HCT116 (cell line): ENCODE results near the gene PHYH. TPM values are rescaled to one million over a fixed set of nuclear protein-coding genes. Genes with fewer than 3 reads are reported as not detected.

Experiments used
- ATAC-seq: fragments of 200-7000 bp; cut with Tn5 transposase; 2 replicates; pipeline ENCODE4 v1.9.1; 2020; ENCODE audit warnings: mild to moderate bottlenecking, moderate library complexity
- BruUV-seq: library from RNA; stranded (reverse); fragments of 400-500 nt; replicated peaks from 2 replicates; lab custom pipeline; 2021; lab: Mats Ljungman, UMichigan
- CTCF ChIA-PET: fragments of 300-600 bp; sonication (Branson Sonifier 250); formaldehyde crosslinking; loops from one replicate; lab custom pipeline; 2021; ENCODE audit warnings: antibody characterized with exemption; lab: Charles Lee
- POLR2A ChIA-PET: fragments of 300-600, 350-600 bp; sonication (Branson Sonifier 250); formaldehyde crosslinking; loops from one replicate; lab custom pipeline; 2021; ENCODE audit warnings: antibody characterized with exemption; lab: Charles Lee
- RAD21 ChIA-PET, 2 experiments: fragments of 300-600 bp; sonication (Branson Sonifier 250); formaldehyde crosslinking; loops; one replicate each; lab custom pipeline; 2023; ENCODE audit warnings: low total read pairs in 2 of 2; ENCODE audit not compliant: uncharacterized antibody in 2 of 2, unreplicated experiment in 2 of 2, low non-redundant PET in 1 of 2; lab: Charles Lee
- DNase-seq: peaks from one replicate; pipeline ENCODE4 v3.0.0-alpha.2; 2010; ENCODE audit warnings: low read depth, low spot score
- H2AFZ ChIP-seq: fragments of 200-600 bp; shearing (Covaris generic), sonication (generic); 2 replicates; pipeline ENCODE4 v1.6.1; 2017; ENCODE audit warnings: low read depth, mixed run types, mixed read lengths, antibody characterized with exemption, low read length; ENCODE audit not compliant: poor library complexity, severe bottlenecking
- H3K27ac ChIP-seq: 2 replicates; pipeline ENCODE4 v1.5.1; 2012; ENCODE audit warnings: low read depth, low read length
- H3K27me3 ChIP-seq: fragments of 200-600 bp; sonication (generic); 2 replicates; pipeline ENCODE4 v1.6.1; 2016; ENCODE audit warnings: mixed run types, low read length, mixed read lengths; ENCODE audit not compliant: insufficient read depth
- H3K36me3 ChIP-seq, 2 experiments: fragments of 200-500 bp in 1 of 2; fragments of 200-600 bp in 1 of 2; sonication (Bioruptor generic) in 1 of 2; sonication (generic) in 1 of 2; 2 replicates each; pipeline versions ENCODE4 v1.5.1 to v1.6.1; 2014 to 2016; ENCODE audit warnings: low read length in 2 of 2, inconsistent platforms in 1 of 2, mixed read lengths in 1 of 2, mixed run types in 1 of 2; ENCODE audit not compliant: insufficient read depth in 2 of 2, control insufficient read depth in 1 of 2
- H3K4me1 ChIP-seq, 2 experiments: fragments of 200-600 bp in 1 of 2; sonication (generic) in 1 of 2; 2 replicates each; pipeline versions ENCODE4 v1.5.1 to v1.6.1; 2012 to 2017; ENCODE audit warnings: low read length in 2 of 2, inconsistent platforms in 1 of 2, mild to moderate bottlenecking in 1 of 2, mixed read lengths in 1 of 2, mixed run types in 1 of 2, moderate library complexity in 1 of 2; ENCODE audit not compliant: insufficient read depth in 2 of 2, control insufficient read depth in 1 of 2
- H3K4me2 ChIP-seq: fragments of 200-600 bp; sonication (generic); 2 replicates; pipeline ENCODE4 v1.6.1; 2017; ENCODE audit warnings: mixed run types, low read length, mixed read lengths
- H3K4me3 ChIP-seq, 2 experiments: fragments of 200-600 bp in 1 of 2; sonication (generic) in 1 of 2; replicated peaks in 1 of 2; 2 replicates each; pipeline ENCODE4 v1.5.1; 2011 to 2016; ENCODE audit warnings: low read length in 2 of 2, control low read depth in 1 of 2, low read depth in 1 of 2, mild to moderate bottlenecking in 1 of 2, mixed read lengths in 1 of 2, mixed run types in 1 of 2
- H3K79me2 ChIP-seq: fragments of 200-600 bp; sonication (generic); 2 replicates; pipeline ENCODE4 v1.6.1; 2017; ENCODE audit warnings: mild to moderate bottlenecking, mixed run types, low read length, moderate library complexity, mixed read lengths; ENCODE audit not compliant: insufficient read depth
- H3K9ac ChIP-seq: fragments of 200-600 bp; sonication (generic); 2 replicates; pipeline ENCODE4 v1.6.1; 2016; ENCODE audit warnings: low read length, mixed read lengths
- H3K9me2 ChIP-seq: fragments of 200-600 bp; sonication (generic), shearing (Covaris generic); 2 replicates; pipeline ENCODE4 v1.6.1; 2017; ENCODE audit warnings: mixed run types, mild to moderate bottlenecking, moderate library complexity; ENCODE audit not compliant: insufficient read depth
- H3K9me3 ChIP-seq, 2 experiments: fragments of 200-500 bp in 1 of 2; fragments of 200-600 bp in 1 of 2; sonication (Bioruptor generic) in 1 of 2; sonication (generic) in 1 of 2; 2 replicates each; pipeline ENCODE4 v1.6.1; 2014 to 2017; ENCODE audit warnings: low read length in 2 of 2, mixed read lengths in 2 of 2, inconsistent platforms in 1 of 2, low read depth in 1 of 2, mild to moderate bottlenecking in 1 of 2, mixed run types in 1 of 2, moderate library complexity in 1 of 2; ENCODE audit not compliant: control insufficient read depth in 1 of 2, insufficient read depth in 1 of 2
- H4K20me1 ChIP-seq: fragments of 200-600 bp; sonication (generic), shearing (Covaris generic); 2 replicates; pipeline ENCODE4 v1.6.1; 2017; ENCODE audit warnings: mixed run types, mild to moderate bottlenecking, moderate library complexity; ENCODE audit not compliant: insufficient read depth
- ATF3 ChIP-seq: IDR thresholded peaks from 2 replicates; pipeline ENCODE4 v1.6.1; 2012
- CBX3 ChIP-seq: IDR thresholded peaks from 2 replicates; pipeline ENCODE4 v1.6.1; 2012; ENCODE audit warnings: low read depth
- CEBPB ChIP-seq: IDR thresholded peaks from 2 replicates; pipeline ENCODE4 v1.6.1; 2012; ENCODE audit warnings: low read depth
- EGR1 ChIP-seq: IDR thresholded peaks from 2 replicates; pipeline ENCODE4 v1.6.1; 2012; ENCODE audit warnings: low read depth
- ELF1 ChIP-seq: IDR thresholded peaks from 2 replicates; pipeline ENCODE4 v1.6.1; 2012; ENCODE audit warnings: low read depth, borderline replicate concordance
- EZH2 ChIP-seq: fragments of 200-600 bp; sonication (generic); IDR thresholded peaks from 2 replicates; pipeline ENCODE4 v1.6.1; 2017; ENCODE audit warnings: antibody characterized with exemption, mixed run types
- EZH2phosphoT487 ChIP-seq: fragments of 200-600 bp; IDR thresholded peaks from 2 replicates; pipeline ENCODE4 v1.6.1; 2018; ENCODE audit warnings: antibody characterized with exemption, borderline replicate concordance
- JUND ChIP-seq: IDR thresholded peaks from 2 replicates; pipeline ENCODE4 v1.6.1; 2012
- MAX ChIP-seq: IDR thresholded peaks from 2 replicates; pipeline ENCODE4 v1.6.1; 2012
- POLR2A ChIP-seq: IDR thresholded peaks from 2 replicates; pipeline ENCODE4 v1.7.0; 2011; ENCODE audit warnings: borderline replicate concordance; ENCODE audit not compliant: insufficient read depth, insufficient read length; ENCODE audit errors: extremely low read depth
- POLR2AphosphoS5 ChIP-seq: IDR thresholded peaks from 2 replicates; pipeline ENCODE4 v1.6.1; 2011; ENCODE audit warnings: mild to moderate bottlenecking, low read depth, low read length, moderate library complexity
- RAD21 ChIP-seq: IDR thresholded peaks from 2 replicates; pipeline ENCODE4 v1.6.1; 2012; ENCODE audit warnings: low read depth, mild to moderate bottlenecking
- SP1 ChIP-seq: IDR thresholded peaks from 2 replicates; pipeline ENCODE4 v1.6.1; 2012; ENCODE audit warnings: low read depth
- SRF ChIP-seq: IDR thresholded peaks from 2 replicates; pipeline ENCODE4 v1.6.1; 2012; ENCODE audit warnings: low read depth
- TCF7L2 ChIP-seq: IDR thresholded peaks from 2 replicates; pipeline ENCODE4 v1.7.0; 2011; ENCODE audit warnings: borderline replicate concordance, inconsistent platforms; ENCODE audit not compliant: insufficient read depth, insufficient read length; ENCODE audit errors: extremely low read depth
- YY1 ChIP-seq: IDR thresholded peaks from 2 replicates; pipeline ENCODE4 v1.6.1; 2011; ENCODE audit warnings: low read length, low read depth, moderate library complexity, mild to moderate bottlenecking; ENCODE audit not compliant: insufficient replicate concordance; ENCODE audit errors: extremely low read depth
- ZFX ChIP-seq: fragments of 450-650 bp; IDR thresholded peaks from 2 replicates; pipeline ENCODE4 v1.6.1; 2017
- ZNF274 ChIP-seq: fragments of 200-500 bp; sonication (Bioruptor generic); IDR thresholded peaks from 2 replicates; pipeline ENCODE4 v1.6.1; 2014; ENCODE audit warnings: mild to moderate bottlenecking, low read depth, low read length, inconsistent platforms
- intact Hi-C: fragments of 100-400 bp; cut with micrococcal nuclease; formaldehyde crosslinking; loops from 2 replicates; pipeline ENCODE4 v1.10.0; 2022
- total RNA-seq: library from RNA; stranded (reverse); gene quantifications from one replicate; pipeline ENCODE4 v1.2.1, GENCODE V29; 2021; ENCODE audit not compliant: unreplicated experiment
- TF ChIP-seq, protein P1 (sequence below): IDR thresholded peaks from 2 replicates; pipeline ENCODE4 v1.6.1; 2011; ENCODE audit warnings: mild to moderate bottlenecking, low read length, moderate library complexity; ENCODE audit not compliant: insufficient replicate concordance; ENCODE audit errors: extremely low read depth
- TF ChIP-seq, protein P2 (sequence below), 3 experiments: fragments of 200-600 bp in 1 of 3; sonication (generic) in 1 of 3; IDR thresholded peaks in 2 of 3; conservative IDR thresholded peaks in 1 of 3; 2 replicates each; pipeline ENCODE4 v1.5.1; 2012 to 2017; ENCODE audit warnings: low read depth in 2 of 3, low read length in 2 of 3, antibody characterized with exemption in 1 of 3, borderline replicate concordance in 1 of 3, control low read depth in 1 of 3, mild to moderate bottlenecking in 1 of 3, mixed read lengths in 1 of 3, mixed run types in 1 of 3, moderate library complexity in 1 of 3; ENCODE audit not compliant: insufficient read depth in 1 of 3

PHYH gene
- total RNA-seq, 1 experiment from 2014 or later: 15.3 TPM

- TF ChIP-seq EZH2phosphoT487 (no peak), JUND (no peak), EGR1 (no peak), ZNF274 (no peak), EZH2 (no peak), ATF3 (no peak), CEBPB (no peak), ZFX (no peak), YY1 (no peak), MAX (no peak), CBX3 (no peak), TCF7L2 (no peak), SRF (no peak), POLR2AphosphoS5 (no peak), SP1 (no peak), ELF1 (no peak), RAD21 (no peak), POLR2A (no peak)
- TF ChIP-seq, protein P1, sequence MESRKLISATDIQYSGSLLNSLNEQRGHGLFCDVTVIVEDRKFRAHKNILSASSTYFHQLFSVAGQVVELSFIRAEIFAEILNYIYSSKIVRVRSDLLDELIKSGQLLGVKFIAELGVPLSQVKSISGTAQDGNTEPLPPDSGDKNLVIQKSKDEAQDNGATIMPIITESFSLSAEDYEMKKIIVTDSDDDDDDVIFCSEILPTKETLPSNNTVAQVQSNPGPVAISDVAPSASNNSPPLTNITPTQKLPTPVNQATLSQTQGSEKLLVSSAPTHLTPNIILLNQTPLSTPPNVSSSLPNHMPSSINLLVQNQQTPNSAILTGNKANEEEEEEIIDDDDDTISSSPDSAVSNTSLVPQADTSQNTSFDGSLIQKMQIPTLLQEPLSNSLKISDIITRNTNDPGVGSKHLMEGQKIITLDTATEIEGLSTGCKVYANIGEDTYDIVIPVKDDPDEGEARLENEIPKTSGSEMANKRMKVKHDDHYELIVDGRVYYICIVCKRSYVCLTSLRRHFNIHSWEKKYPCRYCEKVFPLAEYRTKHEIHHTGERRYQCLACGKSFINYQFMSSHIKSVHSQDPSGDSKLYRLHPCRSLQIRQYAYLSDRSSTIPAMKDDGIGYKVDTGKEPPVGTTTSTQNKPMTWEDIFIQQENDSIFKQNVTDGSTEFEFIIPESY: no peak
- TF ChIP-seq, protein P2, sequence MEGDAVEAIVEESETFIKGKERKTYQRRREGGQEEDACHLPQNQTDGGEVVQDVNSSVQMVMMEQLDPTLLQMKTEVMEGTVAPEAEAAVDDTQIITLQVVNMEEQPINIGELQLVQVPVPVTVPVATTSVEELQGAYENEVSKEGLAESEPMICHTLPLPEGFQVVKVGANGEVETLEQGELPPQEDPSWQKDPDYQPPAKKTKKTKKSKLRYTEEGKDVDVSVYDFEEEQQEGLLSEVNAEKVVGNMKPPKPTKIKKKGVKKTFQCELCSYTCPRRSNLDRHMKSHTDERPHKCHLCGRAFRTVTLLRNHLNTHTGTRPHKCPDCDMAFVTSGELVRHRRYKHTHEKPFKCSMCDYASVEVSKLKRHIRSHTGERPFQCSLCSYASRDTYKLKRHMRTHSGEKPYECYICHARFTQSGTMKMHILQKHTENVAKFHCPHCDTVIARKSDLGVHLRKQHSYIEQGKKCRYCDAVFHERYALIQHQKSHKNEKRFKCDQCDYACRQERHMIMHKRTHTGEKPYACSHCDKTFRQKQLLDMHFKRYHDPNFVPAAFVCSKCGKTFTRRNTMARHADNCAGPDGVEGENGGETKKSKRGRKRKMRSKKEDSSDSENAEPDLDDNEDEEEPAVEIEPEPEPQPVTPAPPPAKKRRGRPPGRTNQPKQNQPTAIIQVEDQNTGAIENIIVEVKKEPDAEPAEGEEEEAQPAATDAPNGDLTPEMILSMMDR (IDR thresholded peaks at IDR 0.05 in 2 of 3, conservative IDR thresholded peaks at IDR 0.05 in 1 of 3; ENCODE audit: borderline replicate concordance in 1 of 3, insufficient read depth in 1 of 3, low read depth in 2 of 3, low read length in 2 of 3): no peak
- Histone ChIP-seq H3K27ac (no peak overlapping the region), H3K79me2 (no peaks in the 10 kb centered on the region), H3K4me2 (no peak overlapping the region), H3K4me3 (no peak overlapping the region), H3K4me1 (no peaks in the 10 kb centered on the region), H3K27me3 (no peaks in the 10 kb centered on the region), H2AFZ (no peak overlapping the region), H4K20me1 (no peaks in the 10 kb centered on the region), H3K9me3 (no peaks in the 10 kb centered on the region), H3K36me3 (no peaks in the 10 kb centered on the region), H3K9me2 (no peaks in the 10 kb centered on the region), H3K9ac (no peak overlapping the region)
- intact Hi-C loops: no loop called here
- BruUV-seq: no TSS peak
- ATAC-seq (no peak), DNase-seq (no peak)
- ChIA-PET RAD21 (no interaction called here), POLR2A (no interaction called here), CTCF (no interaction called here)
Observed at GRCh38 chr10:13262433-13262832, 37.4 kb downstream of the PHYH start.
